ENCODE data around the gene KRT1. TPM values are rescaled to one million over a fixed set of nuclear protein-coding genes. Genes with fewer than 3 reads are reported as not detected.

The KRT1 gene
- total RNA-seq, 4 donors from 2014 or later = not detected

GRCh38 chr12:52634266-52635056, 45.7 kb downstream of the KRT1 start:
- peaks cover 0 to 19% (median 14%) of the 10 kb centered on the region in 4 donors for H3K4me1 ChIP-seq
- H3K27me3 ChIP-seq = no peaks in the 10 kb centered on the region
- DNase-seq (ENCODE audit: extremely low spot score) = no peak
- H3K9me3 ChIP-seq = no peaks in the 10 kb centered on the region
- TF ChIP-seq EP300 (IDR thresholded peaks at IDR 0.05) = no peak
- peak; percentile 7 to 53 for TF ChIP-seq POLR2AphosphoS5 (IDR thresholded peaks at IDR 0.05)
- TF ChIP-seq CTCF (IDR thresholded peaks at IDR 0.05) = no peak
- TF ChIP-seq POLR2A (IDR thresholded peaks at IDR 0.05; ENCODE audit: low read depth) = no peak
- H3K36me3 ChIP-seq = no peaks in the 10 kb centered on the region
- no peak overlapping the region for H3K27ac ChIP-seq (replicated peaks in 1 of 4)
- H3K4me3 ChIP-seq = no peak overlapping the region
- 46% methylated on average over 7 of the region's 7 CpGs for WGBS
- intact Hi-C loops (cut with DNase I) = no loop called here

- H3K4me3 ChIP-seq = no peak overlapping the region
- no peaks in the 10 kb centered on the region for H3K36me3 ChIP-seq
- H3K27me3 ChIP-seq = no peaks in the 10 kb centered on the region
- peaks cover 0 to 19% (median 14%) of the 10 kb centered on the region in 4 donors for H3K4me1 ChIP-seq
- DNase-seq (ENCODE audit: extremely low spot score) = no peak
- 52% methylated on average over 4 of the region's 4 CpGs for WGBS
- no peaks in the 10 kb centered on the region for H3K9me3 ChIP-seq
- intact Hi-C loops (cut with DNase I) = no loop called here
- no peak overlapping the region for H3K27ac ChIP-seq (replicated peaks in 1 of 4)
- TF ChIP-seq CTCF (IDR thresholded peaks at IDR 0.05) = no peak
- TF ChIP-seq EP300 (IDR thresholded peaks at IDR 0.05) = no peak
- TF ChIP-seq POLR2AphosphoS5 (IDR thresholded peaks at IDR 0.05) = no peak
- no peak for TF ChIP-seq POLR2A (IDR thresholded peaks at IDR 0.05; ENCODE audit: low read depth)
These were observed 46.8 kb downstream of the KRT1 start for GRCh38 chr12:52633383-52633782.

GRCh38 chr12:52632656-52633055, 47.6 kb downstream of the KRT1 start:
- no peak overlapping the region for H3K27ac ChIP-seq (replicated peaks in 1 of 4)
- no peaks in the 10 kb centered on the region for H3K27me3 ChIP-seq
- TF ChIP-seq POLR2A (IDR thresholded peaks at IDR 0.05; ENCODE audit: low read depth) = no peak
- TF ChIP-seq CTCF (IDR thresholded peaks at IDR 0.05) = no peak
- no peaks in the 10 kb centered on the region for H3K36me3 ChIP-seq
- WGBS = 91% methylated on average over 4 of the region's 4 CpGs
- no peaks in the 10 kb centered on the region for H3K9me3 ChIP-seq
- H3K4me3 ChIP-seq = no peak overlapping the region
- intact Hi-C loops (cut with DNase I) = no loop called here
- DNase-seq (ENCODE audit: extremely low spot score) = no peak
- H3K4me1 ChIP-seq = peaks cover 0 to 19% (median 14%) of the 10 kb centered on the region in 4 donors

- Histone ChIP-seq H3K4me3 (no peak overlapping the region), H3K27ac (replicated peaks in 1 of 4) (no peak overlapping the region), H3K27me3 (no peaks in the 10 kb centered on the region), H3K36me3 (no peaks in the 10 kb centered on the region), H3K4me1 (peaks cover 0 to 19% (median 14%) of the 10 kb centered on the region in 4 donors), H3K9me3 (no peaks in the 10 kb centered on the region)
- intact Hi-C loops (cut with DNase I) = no loop called here
- WGBS = 77% methylated on average over 6 of the region's 6 CpGs
- no peak for DNase-seq (ENCODE audit: extremely low spot score)
- TF ChIP-seq POLR2A (IDR thresholded peaks at IDR 0.05; ENCODE audit: low read depth) = no peak
- TF ChIP-seq EP300 (IDR thresholded peaks at IDR 0.05) = no peak
- no peak for TF ChIP-seq POLR2AphosphoS5 (IDR thresholded peaks at IDR 0.05)
- TF ChIP-seq CTCF (IDR thresholded peaks at IDR 0.05) = no peak
These were observed 48.3 kb downstream of the KRT1 start for GRCh38 chr12:52631676-52632459.

Data from esophagus muscularis mucosa (tissue), 4 donors.